HFFc6 (cell line): ENCODE data around the gene PADI2. TPM values are rescaled to one million over a fixed set of nuclear protein-coding genes. Genes with fewer than 3 reads are reported as not detected.

Experiments used
- DNase-seq: peaks from one replicate; pipeline ENCODE4 v3.0.0-alpha.2; 2018
- H3K27ac Mint-ChIP-seq: 2 replicates; pipeline ENCODE4 v1.8.0; 2020; ENCODE audit warnings: mild to moderate bottlenecking, mixed read lengths
- H3K27me3 Mint-ChIP-seq: 2 replicates; pipeline ENCODE4 v1.8.0; 2021; ENCODE audit warnings: mild to moderate bottlenecking, moderate library complexity, mixed read lengths; ENCODE audit not compliant: insufficient read depth
- H3K36me3 Mint-ChIP-seq: 2 replicates; pipeline ENCODE4 v1.8.0; 2021; ENCODE audit warnings: low read depth, mixed read lengths
- H3K4me1 Mint-ChIP-seq: 2 replicates; pipeline ENCODE4 v1.8.0; 2020; ENCODE audit warnings: low read depth, mixed read lengths
- H3K4me3 Mint-ChIP-seq: 2 replicates; pipeline ENCODE4 v1.8.0; 2020; ENCODE audit warnings: mild to moderate bottlenecking, moderate library complexity, mixed read lengths
- H3K9me3 Mint-ChIP-seq: 2 replicates; pipeline ENCODE4 v1.8.0; 2020; ENCODE audit warnings: mild to moderate bottlenecking, mixed read lengths
- CTCF ChIP-seq: fragments of 200-600 bp; sonication (generic); IDR thresholded peaks from 2 replicates; pipeline ENCODE4 v1.5.0; 2021; ENCODE audit warnings: antibody characterized with exemption, mild to moderate bottlenecking
- total RNA-seq, 6 experiments: library from RNA; stranded (reverse); fragmentation: NEBNext Ultra II Directional; extraction: Animal tissue kit (Norgen Biotek cat#: 25700); gene quantifications; 2 replicates in 1 of 6; 3 replicates in 5 of 6; pipeline ENCODE4 v1.2.3, GENCODE V29; 2021

PADI2 gene
- total RNA-seq, 6 experiments from 2014 or later: 0.05 to 0.33 (median 0.13) TPM; not detected in 2

- H3K9me3 Mint-ChIP-seq: no peaks in the 10 kb centered on the region
- no peak overlapping the region for H3K4me3 Mint-ChIP-seq
- H3K36me3 Mint-ChIP-seq: peaks cover 22% of the 10 kb centered on the region
- no peak overlapping the region for H3K27ac Mint-ChIP-seq
- DNase-seq: no peak
- H3K27me3 Mint-ChIP-seq: no peaks in the 10 kb centered on the region
- no peaks in the 10 kb centered on the region for H3K4me1 Mint-ChIP-seq
- TF ChIP-seq CTCF: no peak
Observed at GRCh38 chr1:17027900-17028299, 91.4 kb downstream of the PADI2 start.

- H3K9me3 Mint-ChIP-seq: no peaks in the 10 kb centered on the region
- no peak for DNase-seq
- H3K27me3 Mint-ChIP-seq: no peaks in the 10 kb centered on the region
- H3K36me3 Mint-ChIP-seq: peaks cover 22% of the 10 kb centered on the region
- no peak for TF ChIP-seq CTCF
- no peaks in the 10 kb centered on the region for H3K4me1 Mint-ChIP-seq
- no peak overlapping the region for H3K27ac Mint-ChIP-seq
- no peak overlapping the region for H3K4me3 Mint-ChIP-seq
Observed at GRCh38 chr1:17027403-17027802, 91.8 kb downstream of the PADI2 start.

- no peak for DNase-seq
- no peak for TF ChIP-seq CTCF
- no peaks in the 10 kb centered on the region for H3K27me3 Mint-ChIP-seq
- no peak overlapping the region for H3K4me3 Mint-ChIP-seq
- H3K36me3 Mint-ChIP-seq: peaks cover 36% of the 10 kb centered on the region
- no peaks in the 10 kb centered on the region for H3K9me3 Mint-ChIP-seq
- H3K27ac Mint-ChIP-seq: no peak overlapping the region
- no peaks in the 10 kb centered on the region for H3K4me1 Mint-ChIP-seq
Observed at GRCh38 chr1:17024721-17025120, 94.5 kb downstream of the PADI2 start.

GRCh38 chr1:17023573-17023972, 95.7 kb downstream of the PADI2 start:
- no peaks in the 10 kb centered on the region for H3K9me3 Mint-ChIP-seq
- peak; percentile 55 for TF ChIP-seq CTCF
- no peaks in the 10 kb centered on the region for H3K27me3 Mint-ChIP-seq
- H3K36me3 Mint-ChIP-seq: peaks cover 42% of the 10 kb centered on the region
- DNase-seq: no peak
- no peak overlapping the region for H3K27ac Mint-ChIP-seq
- H3K4me3 Mint-ChIP-seq: no peak overlapping the region
- no peaks in the 10 kb centered on the region for H3K4me1 Mint-ChIP-seq

- no peak for DNase-seq
- no peak for TF ChIP-seq CTCF
- Mint-ChIP-seq H3K4me3 (no peak overlapping the region), H3K36me3 (peaks cover 42% of the 10 kb centered on the region), H3K4me1 (no peaks in the 10 kb centered on the region), H3K9me3 (no peaks in the 10 kb centered on the region), H3K27me3 (no peaks in the 10 kb centered on the region), H3K27ac (no peak overlapping the region)
Observed at GRCh38 chr1:17023102-17023501, 96.1 kb downstream of the PADI2 start.

GRCh38 chr1:17021896-17022295, 97.4 kb downstream of the PADI2 start:
- Mint-ChIP-seq H3K36me3 (peaks cover 33% of the 10 kb centered on the region), H3K4me3 (no peak overlapping the region), H3K4me1 (no peaks in the 10 kb centered on the region), H3K9me3 (no peaks in the 10 kb centered on the region), H3K27ac (no peak overlapping the region), H3K27me3 (no peaks in the 10 kb centered on the region)
- DNase-seq: no peak
- no peak for TF ChIP-seq CTCF
